K562 (cell line): Measurements from ENCODE around the gene FLG.
"Not testable (repeated sequence)": the region's sequence is repeated elsewhere in the genome, so short reads cannot be mapped to it uniquely, and the experiment has no call there.

Source experiments
- DPF2 ChIP-seq: fragments of 450-650 bp; IDR thresholded peaks from 2 replicates; pipeline ENCODE4 v1.6.1; 2016
- ZNF174 ChIP-seq: fragments of 250-450 bp; sonication (Bioruptor Pico); IDR thresholded peaks from 2 replicates; pipeline ENCODE4 v1.4.0; 2020; ENCODE audit warnings: mild to moderate bottlenecking
- ZNF232 ChIP-seq: sonication (generic); formaldehyde crosslinking; IDR thresholded peaks from 2 replicates; pipeline ENCODE4 v1.8.0; 2022; ENCODE audit warnings: mild to moderate bottlenecking, missing genetic modification reagents
- TF ChIP-seq, protein P1 (sequence below): sonication (generic); formaldehyde crosslinking; IDR thresholded peaks from 2 replicates; pipeline ENCODE4 v1.5.0; 2020; ENCODE audit warnings: missing genetic modification reagents

GRCh38 chr1:152306123-152306522 is 18.9 kb downstream of the FLG start:
- not testable (repeated sequence) for TF ChIP-seq DPF2; ZNF174; ZNF232 (CRISPR knock-in tag)
- TF ChIP-seq, protein P1, sequence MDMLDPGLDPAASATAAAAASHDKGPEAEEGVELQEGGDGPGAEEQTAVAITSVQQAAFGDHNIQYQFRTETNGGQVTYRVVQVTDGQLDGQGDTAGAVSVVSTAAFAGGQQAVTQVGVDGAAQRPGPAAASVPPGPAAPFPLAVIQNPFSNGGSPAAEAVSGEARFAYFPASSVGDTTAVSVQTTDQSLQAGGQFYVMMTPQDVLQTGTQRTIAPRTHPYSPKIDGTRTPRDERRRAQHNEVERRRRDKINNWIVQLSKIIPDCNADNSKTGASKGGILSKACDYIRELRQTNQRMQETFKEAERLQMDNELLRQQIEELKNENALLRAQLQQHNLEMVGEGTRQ (CRISPR knock-in tag): not testable (repeated sequence)
